Liver (tissue), 9 donors: ENCODE data around the gene CMTM1. TPM values are rescaled to one million over a fixed set of nuclear protein-coding genes. Genes with fewer than 3 reads are reported as not detected.

Source experiments
- DNase-seq: peaks from one replicate; pipeline ENCODE4 v3.0.0-alpha.2; 2017; ENCODE audit warnings: low spot score
- H3K27ac ChIP-seq, 2 donors: one replicate each; pipeline ENCODE4 v1.7.0; 2013; ENCODE audit warnings: inconsistent platforms in 2 of 2, low read length in 2 of 2, control low read depth in 1 of 2, low read depth in 1 of 2, mild to moderate bottlenecking in 1 of 2
- H3K27me3 ChIP-seq, 4 donors: one replicate each; pipeline versions ENCODE4 v1.6.1 to v1.7.0; 2013; ENCODE audit warnings: low read length in 3 of 4, inconsistent platforms in 1 of 4, mild to moderate bottlenecking in 1 of 4, moderate library complexity in 1 of 4; ENCODE audit not compliant: control insufficient read depth in 4 of 4, insufficient read depth in 4 of 4
- H3K36me3 ChIP-seq, 4 donors: one replicate each; pipeline versions ENCODE4 v1.6.1 to v1.7.0; 2013; ENCODE audit warnings: low read length in 3 of 4, mild to moderate bottlenecking in 3 of 4, low read depth in 1 of 4, moderate library complexity in 1 of 4; ENCODE audit not compliant: control insufficient read depth in 4 of 4, insufficient read depth in 3 of 4
- H3K4me1 ChIP-seq, 4 donors: one replicate each; pipeline versions ENCODE4 v1.6.1 to v1.7.0; 2013; ENCODE audit warnings: low read length in 3 of 4, mild to moderate bottlenecking in 3 of 4, moderate library complexity in 1 of 4; ENCODE audit not compliant: control insufficient read depth in 4 of 4, insufficient read depth in 4 of 4
- H3K4me3 ChIP-seq, 3 donors: one replicate each; pipeline versions ENCODE4 v1.6.1 to v1.7.0; 2013; ENCODE audit warnings: low read length in 3 of 3, control low read depth in 1 of 3, low read depth in 1 of 3, mild to moderate bottlenecking in 1 of 3
- H3K9ac ChIP-seq, 2 donors: one replicate each; pipeline ENCODE4 v1.7.0; 2013; ENCODE audit warnings: low read length in 2 of 2, mild to moderate bottlenecking in 2 of 2, moderate library complexity in 2 of 2, control low read depth in 1 of 2, low read depth in 1 of 2
- H3K9me3 ChIP-seq, 4 donors: one replicate each; pipeline versions ENCODE4 v1.6.1 to v1.7.0; 2013; ENCODE audit warnings: low read length in 3 of 4; ENCODE audit not compliant: control insufficient read depth in 4 of 4
- FOXA2 ChIP-seq: IDR thresholded peaks from 2 replicates; pipeline ENCODE4 v1.6.1; 2016; ENCODE audit warnings: antibody characterized with exemption
- HNF4G ChIP-seq: IDR thresholded peaks from 2 replicates; pipeline ENCODE4 v1.6.1; 2016; ENCODE audit warnings: antibody characterized with exemption
- RAD21 ChIP-seq, 2 donors: IDR thresholded peaks; 2 replicates each; pipeline ENCODE4 v1.6.1; 2016; ENCODE audit warnings: antibody characterized with exemption in 2 of 2, mild to moderate bottlenecking in 2 of 2
- SP1 ChIP-seq: IDR thresholded peaks from 2 replicates; pipeline ENCODE4 v1.6.1; 2018; ENCODE audit warnings: antibody characterized with exemption, mild to moderate bottlenecking
- TAF1 ChIP-seq: conservative IDR thresholded peaks from 2 replicates; pipeline ENCODE4 v1.6.1; 2016; ENCODE audit warnings: antibody characterized with exemption, mild to moderate bottlenecking
- YY1 ChIP-seq: IDR thresholded peaks from 2 replicates; pipeline ENCODE4 v1.6.1; 2016; ENCODE audit warnings: antibody characterized with exemption, mild to moderate bottlenecking
- WGBS: extraction: QIAGEN DNeasy Blood & Tissue Kit; methylation state at CpG from one replicate; pipeline ENCODE4 v1.1.7; 2013; 5-methylcytosine and 5-hydroxymethylcytosine counted together
- polyA plus RNA-seq, 2 donors: library from polyadenylated mRNA; stranded (reverse) in 1 of 2; unstranded in 1 of 2; fragments of 200-250 nt in 1 of 2; fragments of >200 nt in 1 of 2; fragmentation: Nextera tagmentation in 1 of 2; extraction: Ambion mirVana in 1 of 2; gene quantifications; one replicate each; pipeline versions ENCODE4 v1.2.1 to v1.2.3, GENCODE V29; 2013 to 2015
- total RNA-seq, 2 donors: library from RNA; depleted of rRNA; stranded (reverse); fragments of >200 nt; gene quantifications; one replicate each; pipeline ENCODE4 v1.2.3, GENCODE V29; 2014
- TF ChIP-seq, protein P1 (sequence below): fragments of 150-350 bp; IDR thresholded peaks from 2 replicates; pipeline ENCODE4 v1.5.1; 2017; ENCODE audit warnings: improper control_type of control experiment, low read depth, low read length; ENCODE audit not compliant: missing input control
- TF ChIP-seq, protein P2 (sequence below): IDR thresholded peaks from 2 replicates; pipeline ENCODE4 v1.6.1; 2016; ENCODE audit warnings: antibody characterized with exemption, mild to moderate bottlenecking
- TF ChIP-seq, protein P3 (sequence below): IDR thresholded peaks from 2 replicates; pipeline ENCODE4 v1.6.1; 2016; ENCODE audit warnings: antibody characterized with exemption
- TF ChIP-seq, protein P4 (sequence below): IDR thresholded peaks from 2 replicates; pipeline ENCODE4 v1.6.1; 2016; ENCODE audit warnings: antibody characterized with exemption
- donor health status: healthy.
- donor health status: healthy.
- donor health status: healthy.
- donor health status: healthy.
- donor health status: healthy.

CMTM1 gene
- total and polyA plus RNA-seq, 4 donors, result 0.32 to 0.84 (median 0.49) TPM

DNA sequence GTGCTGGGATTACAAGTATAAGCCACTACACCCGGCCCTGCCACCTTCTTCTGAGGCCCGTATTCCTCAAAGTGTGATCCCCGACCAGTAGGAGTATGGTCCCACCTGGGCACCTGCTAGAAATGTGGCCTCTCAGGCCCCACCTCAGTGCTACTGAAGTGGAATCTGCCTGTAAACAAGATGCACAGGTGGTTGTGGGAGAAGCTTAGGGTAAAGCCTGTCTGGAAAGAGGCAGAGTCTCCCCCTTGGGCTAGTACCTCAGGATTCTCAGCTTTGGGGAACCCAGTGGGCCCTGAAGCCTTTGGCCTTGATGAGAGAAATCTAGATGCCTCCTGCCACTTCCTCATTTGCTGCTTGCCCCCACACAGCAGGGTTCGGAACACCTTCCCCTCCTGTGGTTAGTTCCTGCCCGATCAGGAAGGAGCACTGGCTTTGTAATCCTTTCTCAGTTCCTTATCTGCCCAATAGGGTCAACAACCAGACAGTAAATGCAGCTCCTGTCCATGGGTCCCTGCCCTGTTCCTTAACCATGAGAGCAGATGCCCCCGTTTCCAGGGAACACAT lies 41.6 kb upstream of the CMTM1 start:
- peaks cover 0 to 24% (median 5%) of the 10 kb centered on the region in 4 donors for H3K4me1 ChIP-seq
- no peak for DNase-seq
- no peaks in the 10 kb centered on the region for H3K27me3 ChIP-seq
- 75% methylated on average over 6 of the region's 6 CpGs for WGBS
- peak overlapping the region; percentile 64 to 70 for H3K27ac ChIP-seq
- H3K9ac ChIP-seq, result peak overlapping the region in 1 of 2 donors; percentile 1
- no peak overlapping the region for H3K4me3 ChIP-seq
- H3K36me3 ChIP-seq, result peaks cover 11 to 19% (median 13%) of the 10 kb centered on the region in 4 donors
- TF ChIP-seq, protein P1, sequence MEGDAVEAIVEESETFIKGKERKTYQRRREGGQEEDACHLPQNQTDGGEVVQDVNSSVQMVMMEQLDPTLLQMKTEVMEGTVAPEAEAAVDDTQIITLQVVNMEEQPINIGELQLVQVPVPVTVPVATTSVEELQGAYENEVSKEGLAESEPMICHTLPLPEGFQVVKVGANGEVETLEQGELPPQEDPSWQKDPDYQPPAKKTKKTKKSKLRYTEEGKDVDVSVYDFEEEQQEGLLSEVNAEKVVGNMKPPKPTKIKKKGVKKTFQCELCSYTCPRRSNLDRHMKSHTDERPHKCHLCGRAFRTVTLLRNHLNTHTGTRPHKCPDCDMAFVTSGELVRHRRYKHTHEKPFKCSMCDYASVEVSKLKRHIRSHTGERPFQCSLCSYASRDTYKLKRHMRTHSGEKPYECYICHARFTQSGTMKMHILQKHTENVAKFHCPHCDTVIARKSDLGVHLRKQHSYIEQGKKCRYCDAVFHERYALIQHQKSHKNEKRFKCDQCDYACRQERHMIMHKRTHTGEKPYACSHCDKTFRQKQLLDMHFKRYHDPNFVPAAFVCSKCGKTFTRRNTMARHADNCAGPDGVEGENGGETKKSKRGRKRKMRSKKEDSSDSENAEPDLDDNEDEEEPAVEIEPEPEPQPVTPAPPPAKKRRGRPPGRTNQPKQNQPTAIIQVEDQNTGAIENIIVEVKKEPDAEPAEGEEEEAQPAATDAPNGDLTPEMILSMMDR, result peak; percentile 15
- peak in 1 of 2 donors; percentile 11 for TF ChIP-seq RAD21 (IDR thresholded peaks at IDR 0.05)
- TF ChIP-seq HNF4G, result no peak
- no peaks in the 10 kb centered on the region for H3K9me3 ChIP-seq

DNA sequence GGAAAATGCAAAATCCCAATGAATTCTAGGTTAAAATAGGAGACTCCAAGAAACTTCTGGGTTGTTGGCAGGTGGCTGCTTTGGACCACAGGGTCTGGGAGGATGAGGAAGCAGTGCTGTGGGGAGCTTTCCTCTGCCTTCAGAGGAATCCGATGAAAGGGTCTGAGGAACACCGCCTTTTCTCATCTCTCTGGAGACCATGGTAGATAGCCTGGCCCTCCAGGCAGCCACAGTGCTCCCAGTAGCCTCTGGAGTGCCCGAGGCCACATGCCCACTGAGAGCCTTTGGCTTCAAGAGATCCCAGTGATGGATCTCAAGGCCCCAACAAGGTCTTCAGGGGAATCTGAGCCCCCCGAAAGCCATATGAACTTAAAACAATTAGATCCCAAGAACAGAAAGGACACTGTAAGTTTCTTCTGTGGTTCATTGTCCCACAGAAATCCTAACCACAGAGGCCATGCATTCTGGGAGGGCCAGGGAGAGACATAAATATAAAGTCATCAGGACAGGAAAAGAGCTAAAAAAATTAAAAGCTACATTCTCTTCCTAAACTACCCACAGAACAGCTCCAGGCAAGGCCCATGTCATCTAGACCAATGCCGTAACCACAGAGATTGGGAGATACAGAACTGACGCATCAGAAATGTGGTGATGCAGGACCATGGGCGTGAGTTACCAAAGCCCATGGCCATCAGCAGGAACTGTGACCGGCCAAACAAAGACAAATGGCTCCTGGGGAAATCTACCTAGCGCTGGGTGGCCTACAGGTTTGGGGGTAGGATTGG lies 40.7 kb upstream of the CMTM1 start:
- TF ChIP-seq, protein P2, sequence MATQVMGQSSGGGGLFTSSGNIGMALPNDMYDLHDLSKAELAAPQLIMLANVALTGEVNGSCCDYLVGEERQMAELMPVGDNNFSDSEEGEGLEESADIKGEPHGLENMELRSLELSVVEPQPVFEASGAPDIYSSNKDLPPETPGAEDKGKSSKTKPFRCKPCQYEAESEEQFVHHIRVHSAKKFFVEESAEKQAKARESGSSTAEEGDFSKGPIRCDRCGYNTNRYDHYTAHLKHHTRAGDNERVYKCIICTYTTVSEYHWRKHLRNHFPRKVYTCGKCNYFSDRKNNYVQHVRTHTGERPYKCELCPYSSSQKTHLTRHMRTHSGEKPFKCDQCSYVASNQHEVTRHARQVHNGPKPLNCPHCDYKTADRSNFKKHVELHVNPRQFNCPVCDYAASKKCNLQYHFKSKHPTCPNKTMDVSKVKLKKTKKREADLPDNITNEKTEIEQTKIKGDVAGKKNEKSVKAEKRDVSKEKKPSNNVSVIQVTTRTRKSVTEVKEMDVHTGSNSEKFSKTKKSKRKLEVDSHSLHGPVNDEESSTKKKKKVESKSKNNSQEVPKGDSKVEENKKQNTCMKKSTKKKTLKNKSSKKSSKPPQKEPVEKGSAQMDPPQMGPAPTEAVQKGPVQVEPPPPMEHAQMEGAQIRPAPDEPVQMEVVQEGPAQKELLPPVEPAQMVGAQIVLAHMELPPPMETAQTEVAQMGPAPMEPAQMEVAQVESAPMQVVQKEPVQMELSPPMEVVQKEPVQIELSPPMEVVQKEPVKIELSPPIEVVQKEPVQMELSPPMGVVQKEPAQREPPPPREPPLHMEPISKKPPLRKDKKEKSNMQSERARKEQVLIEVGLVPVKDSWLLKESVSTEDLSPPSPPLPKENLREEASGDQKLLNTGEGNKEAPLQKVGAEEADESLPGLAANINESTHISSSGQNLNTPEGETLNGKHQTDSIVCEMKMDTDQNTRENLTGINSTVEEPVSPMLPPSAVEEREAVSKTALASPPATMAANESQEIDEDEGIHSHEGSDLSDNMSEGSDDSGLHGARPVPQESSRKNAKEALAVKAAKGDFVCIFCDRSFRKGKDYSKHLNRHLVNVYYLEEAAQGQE, result no peak
- TF ChIP-seq YY1, result no peak
- TF ChIP-seq FOXA2, result no peak
- no peak for TF ChIP-seq SP1
- TF ChIP-seq TAF1, result no peak
- TF ChIP-seq, protein P3, sequence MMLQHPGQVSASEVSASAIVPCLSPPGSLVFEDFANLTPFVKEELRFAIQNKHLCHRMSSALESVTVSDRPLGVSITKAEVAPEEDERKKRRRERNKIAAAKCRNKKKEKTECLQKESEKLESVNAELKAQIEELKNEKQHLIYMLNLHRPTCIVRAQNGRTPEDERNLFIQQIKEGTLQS, result no peak
- TF ChIP-seq, protein P4, sequence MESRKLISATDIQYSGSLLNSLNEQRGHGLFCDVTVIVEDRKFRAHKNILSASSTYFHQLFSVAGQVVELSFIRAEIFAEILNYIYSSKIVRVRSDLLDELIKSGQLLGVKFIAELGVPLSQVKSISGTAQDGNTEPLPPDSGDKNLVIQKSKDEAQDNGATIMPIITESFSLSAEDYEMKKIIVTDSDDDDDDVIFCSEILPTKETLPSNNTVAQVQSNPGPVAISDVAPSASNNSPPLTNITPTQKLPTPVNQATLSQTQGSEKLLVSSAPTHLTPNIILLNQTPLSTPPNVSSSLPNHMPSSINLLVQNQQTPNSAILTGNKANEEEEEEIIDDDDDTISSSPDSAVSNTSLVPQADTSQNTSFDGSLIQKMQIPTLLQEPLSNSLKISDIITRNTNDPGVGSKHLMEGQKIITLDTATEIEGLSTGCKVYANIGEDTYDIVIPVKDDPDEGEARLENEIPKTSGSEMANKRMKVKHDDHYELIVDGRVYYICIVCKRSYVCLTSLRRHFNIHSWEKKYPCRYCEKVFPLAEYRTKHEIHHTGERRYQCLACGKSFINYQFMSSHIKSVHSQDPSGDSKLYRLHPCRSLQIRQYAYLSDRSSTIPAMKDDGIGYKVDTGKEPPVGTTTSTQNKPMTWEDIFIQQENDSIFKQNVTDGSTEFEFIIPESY, result no peak
- no peaks in the 10 kb centered on the region for H3K9me3 ChIP-seq
- WGBS, result 94% methylated on average over 9 of the region's 9 CpGs
- H3K4me3 ChIP-seq, result no peak overlapping the region
- peaks cover 14 to 24% (median 19%) of the 10 kb centered on the region in 4 donors for H3K36me3 ChIP-seq
- H3K27ac ChIP-seq, result peak overlapping the region; percentile 55 to 64
- peaks cover 0 to 24% (median 5%) of the 10 kb centered on the region in 4 donors for H3K4me1 ChIP-seq
- H3K27me3 ChIP-seq, result no peaks in the 10 kb centered on the region
- H3K9ac ChIP-seq, result peak overlapping the region in 1 of 2 donors; percentile 1
- no peak for DNase-seq
